CD4-positive, alpha-beta T cell (primary cell): ENCODE measurements around the gene PRDX6. TPM values are rescaled to one million over a fixed set of nuclear protein-coding genes. Genes with fewer than 3 reads are reported as not detected.
"Not testable (repeated sequence)": the region's sequence is repeated elsewhere in the genome, so short reads cannot be mapped to it uniquely, and the experiment has no call there.

Source experiments
- ATAC-seq: fragments of 200-7000 bp; cut with Tn5 transposase; one replicate; pipeline ENCODE4 v1.10.0; 2022; ENCODE audit warnings: mild to moderate bottlenecking; ENCODE audit not compliant: poor library complexity
- CTCF ChIA-PET: fragments of 350-600 bp; sonication (Branson Sonifier 250); formaldehyde crosslinking; loops from one replicate; lab custom pipeline; 2021; ENCODE audit warnings: antibody characterized with exemption, inconsistent platforms; lab: Charles Lee
- POLR2A ChIA-PET: fragments of 350-600 bp; sonication (Branson Sonifier 250); formaldehyde crosslinking; loops from one replicate; lab custom pipeline; 2021; ENCODE audit warnings: antibody characterized with exemption, inconsistent platforms; lab: Charles Lee
- DNase-seq, 14 experiments: peaks; one replicate each; pipeline ENCODE4 v3.0.0-alpha.2; 2013 to 2020; ENCODE audit warnings: mixed read lengths in 2 of 14
- H3K27ac ChIP-seq, 2 donors: one replicate each; pipeline versions ENCODE4 v1.5.1 to v1.7.0; 2013; ENCODE audit warnings: low read length in 2 of 2, low read depth in 1 of 2, mild to moderate bottlenecking in 1 of 2
- H3K27me3 ChIP-seq, 2 experiments: 1 replicate in 1 of 2; 2 replicates in 1 of 2; pipeline versions ENCODE4 v1.6.1 to v1.7.0; 2013; ENCODE audit warnings: low read length in 2 of 2, control low read depth in 1 of 2, mild to moderate bottlenecking in 1 of 2, moderate library complexity in 1 of 2; ENCODE audit not compliant: insufficient read depth in 2 of 2, control insufficient read depth in 1 of 2
- H3K36me3 ChIP-seq: one replicate; pipeline ENCODE4 v1.6.1; 2013; ENCODE audit warnings: low read length, control low read depth; ENCODE audit not compliant: insufficient read depth
- H3K4me1 ChIP-seq: one replicate; pipeline ENCODE4 v1.6.1; 2013; ENCODE audit warnings: low read length, control low read depth; ENCODE audit not compliant: insufficient read depth
- H3K4me3 ChIP-seq: one replicate; pipeline ENCODE4 v1.5.1; 2013; ENCODE audit warnings: mild to moderate bottlenecking, low read length, moderate library complexity
- H3K9me3 ChIP-seq, 2 experiments: 1 replicate in 1 of 2; 2 replicates in 1 of 2; pipeline versions ENCODE4 v1.6.1 to v1.7.0; 2013; ENCODE audit warnings: low read length in 2 of 2, mild to moderate bottlenecking in 2 of 2, control low read depth in 1 of 2, moderate library complexity in 1 of 2; ENCODE audit not compliant: control insufficient read depth in 1 of 2, insufficient read depth in 1 of 2
- H3K27ac Mint-ChIP-seq: one replicate; pipeline ENCODE4 v1.8.0; 2020; ENCODE audit warnings: mixed read lengths
- H3K27me3 Mint-ChIP-seq: one replicate; pipeline ENCODE4 v1.8.0; 2021; ENCODE audit warnings: mixed read lengths
- H3K36me3 Mint-ChIP-seq: one replicate; pipeline ENCODE4 v1.8.0; 2021; ENCODE audit warnings: low read depth, mixed read lengths
- H3K4me1 Mint-ChIP-seq: one replicate; pipeline ENCODE4 v1.8.0; 2021; ENCODE audit warnings: low read depth, mixed read lengths
- H3K4me3 Mint-ChIP-seq: one replicate; pipeline ENCODE4 v1.8.0; 2020; ENCODE audit warnings: mild to moderate bottlenecking, mixed read lengths
- H3K9me3 Mint-ChIP-seq: one replicate; pipeline ENCODE4 v1.8.0; 2020; ENCODE audit warnings: mixed read lengths
- intact Hi-C, 2 experiments: fragments of 100-400 bp; cut with DNase I in 1 of 2; cut with micrococcal nuclease in 1 of 2; formaldehyde crosslinking; loops; one replicate each; pipeline versions ENCODE4 v1.15.1 to v1.9.0; 2023 to 2025; cut with DNase I, micrococcal nuclease
- total RNA-seq, 174 experiments: library from RNA in 2 of 174; stranded (reverse) in 2 of 174; gene quantifications; one replicate each; pipeline ENCODE4 v1.2.3 and lab custom pipeline; 2021 to 2026
- TF ChIP-seq, protein P1 (sequence below): fragments of 200-600 bp; IDR thresholded peaks from one replicate; pipeline ENCODE4 v1.8.0; 2022; ENCODE audit warnings: antibody characterized with exemption, mild to moderate bottlenecking

The PRDX6 gene
- total RNA-seq, 2 experiments from 2014 or later = 101 to 102 TPM

DNA sequence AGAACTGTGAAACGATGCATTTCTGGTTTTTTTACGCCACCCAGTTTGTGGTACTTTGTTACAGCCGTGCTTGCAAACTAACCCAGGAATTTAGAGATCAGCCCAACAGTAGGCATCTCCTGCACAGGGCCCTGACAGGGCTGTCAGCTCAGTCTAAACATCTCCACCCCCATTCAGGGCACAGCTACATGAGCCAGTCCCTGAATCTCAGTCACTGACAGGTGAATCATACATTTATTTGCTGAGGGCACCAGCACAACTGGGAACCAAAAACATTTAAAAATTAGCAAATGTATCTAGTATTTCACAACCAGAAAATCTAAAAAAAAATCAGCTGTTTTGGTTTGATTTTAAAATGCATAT is 30.7 kb downstream of the PRDX6 start:
- Histone ChIP-seq H3K4me3 (no peak overlapping the region), H3K4me1 (no peaks in the 10 kb centered on the region), H3K27me3 (no peaks in the 10 kb centered on the region), H3K36me3 (no peaks in the 10 kb centered on the region), H3K9me3 (no peaks in the 10 kb centered on the region), H3K27ac (no peak overlapping the region)
- CTCF ChIA-PET = no interaction called here
- Mint-ChIP-seq H3K36me3 (no peaks in the 10 kb centered on the region), H3K27ac (no peak overlapping the region), H3K9me3 (no peaks in the 10 kb centered on the region), H3K4me3 (no peak overlapping the region), H3K27me3 (no peaks in the 10 kb centered on the region), H3K4me1 (no peaks in the 10 kb centered on the region)
- TF ChIP-seq, protein P1, sequence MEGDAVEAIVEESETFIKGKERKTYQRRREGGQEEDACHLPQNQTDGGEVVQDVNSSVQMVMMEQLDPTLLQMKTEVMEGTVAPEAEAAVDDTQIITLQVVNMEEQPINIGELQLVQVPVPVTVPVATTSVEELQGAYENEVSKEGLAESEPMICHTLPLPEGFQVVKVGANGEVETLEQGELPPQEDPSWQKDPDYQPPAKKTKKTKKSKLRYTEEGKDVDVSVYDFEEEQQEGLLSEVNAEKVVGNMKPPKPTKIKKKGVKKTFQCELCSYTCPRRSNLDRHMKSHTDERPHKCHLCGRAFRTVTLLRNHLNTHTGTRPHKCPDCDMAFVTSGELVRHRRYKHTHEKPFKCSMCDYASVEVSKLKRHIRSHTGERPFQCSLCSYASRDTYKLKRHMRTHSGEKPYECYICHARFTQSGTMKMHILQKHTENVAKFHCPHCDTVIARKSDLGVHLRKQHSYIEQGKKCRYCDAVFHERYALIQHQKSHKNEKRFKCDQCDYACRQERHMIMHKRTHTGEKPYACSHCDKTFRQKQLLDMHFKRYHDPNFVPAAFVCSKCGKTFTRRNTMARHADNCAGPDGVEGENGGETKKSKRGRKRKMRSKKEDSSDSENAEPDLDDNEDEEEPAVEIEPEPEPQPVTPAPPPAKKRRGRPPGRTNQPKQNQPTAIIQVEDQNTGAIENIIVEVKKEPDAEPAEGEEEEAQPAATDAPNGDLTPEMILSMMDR = no peak
- intact Hi-C loops = no loop called here
- DNase-seq = no peak
- no peak for ATAC-seq
- POLR2A ChIA-PET = no interaction called here

GRCh38 chr1:173508541-173508940 is 31.4 kb downstream of the PRDX6 start:
- no peaks in the 10 kb centered on the region for H3K9me3 ChIP-seq
- ChIA-PET CTCF (no interaction called here), POLR2A (no interaction called here)
- no peak overlapping the region for H3K4me3 ChIP-seq
- Mint-ChIP-seq H3K9me3 (no peaks in the 10 kb centered on the region), H3K4me1 (no peaks in the 10 kb centered on the region), H3K27ac (no peak overlapping the region), H3K27me3 (no peaks in the 10 kb centered on the region), H3K4me3 (no peak overlapping the region), H3K36me3 (no peaks in the 10 kb centered on the region)
- H3K4me1 ChIP-seq = no peaks in the 10 kb centered on the region
- intact Hi-C loops = no loop called here
- H3K27me3 ChIP-seq = no peaks in the 10 kb centered on the region
- TF ChIP-seq, protein P1 = no peak
- ATAC-seq (no peak), DNase-seq (no peak)
- no peak overlapping the region for H3K27ac ChIP-seq
- no peaks in the 10 kb centered on the region for H3K36me3 ChIP-seq

- ChIA-PET CTCF (no interaction called here), POLR2A (no interaction called here)
- intact Hi-C loops = no loop called here
- Mint-ChIP-seq H3K36me3 (no peaks in the 10 kb centered on the region), H3K4me1 (no peaks in the 10 kb centered on the region), H3K4me3 (no peak overlapping the region), H3K27me3 (no peaks in the 10 kb centered on the region), H3K27ac (no peak overlapping the region), H3K9me3 (peaks cover 2% of the 10 kb centered on the region)
- H3K4me3 ChIP-seq = no peak overlapping the region
- no peak overlapping the region for H3K27ac ChIP-seq
- no peaks in the 10 kb centered on the region for H3K36me3 ChIP-seq
- no peaks in the 10 kb centered on the region for H3K9me3 ChIP-seq
- H3K4me1 ChIP-seq = no peaks in the 10 kb centered on the region
- TF ChIP-seq, protein P1 = no peak
- ATAC-seq = no peak
- DNase-seq = no peak
- no peaks in the 10 kb centered on the region for H3K27me3 ChIP-seq
Measured at GRCh38 chr1:173509797-173510196, 32.7 kb downstream of the PRDX6 start.

DNA sequence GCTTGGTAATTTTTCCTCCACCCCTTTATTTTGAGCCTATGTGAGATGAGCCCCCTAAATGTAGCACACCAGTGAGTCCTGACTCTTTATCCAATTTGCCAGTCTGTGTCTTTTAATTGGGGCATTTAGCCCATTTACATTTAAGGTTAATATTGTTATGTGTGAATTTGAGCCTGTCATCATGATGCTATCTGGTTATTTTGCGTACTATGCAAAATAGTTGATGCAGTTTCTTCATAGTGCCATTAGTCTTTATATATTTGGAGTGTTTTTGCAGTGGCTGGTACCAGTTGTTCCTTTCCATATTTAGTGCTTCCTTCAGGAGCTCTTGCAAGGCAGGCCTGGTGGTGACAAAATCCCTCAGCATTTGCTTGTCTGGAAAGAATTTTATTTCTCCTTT is 37.4 kb downstream of the PRDX6 start:
- H3K9me3 Mint-ChIP-seq, H3K4me1 ChIP-seq, H3K27me3 Mint-ChIP-seq, ATAC-seq, H3K4me3 Mint-ChIP-seq, H3K27ac Mint-ChIP-seq, intact Hi-C loops, POLR2A ChIA-PET, H3K36me3 ChIP-seq, H3K9me3 ChIP-seq, H3K27ac ChIP-seq, DNase-seq, H3K4me3 ChIP-seq, H3K27me3 ChIP-seq, CTCF ChIA-PET, H3K36me3 Mint-ChIP-seq: not testable (repeated sequence)
- H3K4me1 Mint-ChIP-seq = peaks cover 12% of the 10 kb centered on the region
